ENCODE measurements around the gene NAALADL2. TPM values are rescaled to one million over a fixed set of nuclear protein-coding genes. Genes with fewer than 3 reads are reported as not detected.

Gene NAALADL2
- total and polyA plus RNA-seq, 2 of the 13 experiments (the other 11 are each of a cell fraction or from before 2014, with no cell fraction given) = 0.08 TPM; not detected in 1

GRCh38 chr3:175770426-175770825 is 911.3 kb downstream of the NAALADL2 start (continued):
- TF ChIP-seq ZBTB4 (CRISPR knock-in tag; IDR thresholded peaks at IDR 0.05; ENCODE audit: borderline replicate concordance) (no peak), TAF15 (IDR thresholded peaks at IDR 0.05; ENCODE audit: low read depth, low read length, poor library complexity, severe bottlenecking) (no peak), SP4 (CRISPR knock-in tag; IDR thresholded peaks at IDR 0.05) (no peak), ZNF709 (CRISPR knock-in tag; IDR thresholded peaks at IDR 0.05) (no peak), ZNF629 (CRISPR knock-in tag; conservative IDR thresholded peaks at IDR 0.05) (no peak), FOXK1 (CRISPR knock-in tag; IDR thresholded peaks at IDR 0.05; ENCODE audit: borderline replicate concordance, low read depth) (no peak), ZKSCAN8 (CRISPR knock-in tag; IDR thresholded peaks at IDR 0.05; ENCODE audit: borderline replicate concordance) (no peak), AFF4 (CRISPR knock-in tag; IDR thresholded peaks at IDR 0.05) (no peak)
